GM19372 (cell line): ENCODE measurements around the gene SSTR3.
"Not testable (repeated sequence)": the region's sequence is repeated elsewhere in the genome, so short reads cannot be mapped to it uniquely, and the experiment has no call there.

ENCODE experiments used
- ATAC-seq: cut with Tn5 transposase; IDR thresholded peaks from one replicate; pipeline ENCODE4 v1.9.1; 2021; ENCODE audit warnings: mild to moderate bottlenecking, low read depth, moderate library complexity; ENCODE audit not compliant: unreplicated experiment

SSTR3 gene

GRCh38 chr22:37213218-37213855 is 1.1 kb upstream of the SSTR3 start:
- no peak for ATAC-seq

- no peak for ATAC-seq
Observed at GRCh38 chr22:37211866-37212173, 457 bp downstream of the SSTR3 start.

GRCh38 chr22:37211075-37211865 is 1.0 kb downstream of the SSTR3 start:
- no peak for ATAC-seq

GRCh38 chr22:37210041-37210803 is 2.1 kb downstream of the SSTR3 start:
- no peak for ATAC-seq

GRCh38 chr22:37209140-37209845 is 3.0 kb downstream of the SSTR3 start:
- ATAC-seq = no peak

GRCh38 chr22:37208401-37209139 is 3.7 kb downstream of the SSTR3 start:
- ATAC-seq = no peak

GRCh38 chr22:37207981-37208380 is 4.3 kb downstream of the SSTR3 start:
- no peak for ATAC-seq

GRCh38 chr22:37206841-37207821 is 5.1 kb downstream of the SSTR3 start:
- ATAC-seq = no peak

GRCh38 chr22:37206118-37206840 is 6.0 kb downstream of the SSTR3 start:
- no peak for ATAC-seq

GRCh38 chr22:37205046-37205445 is 7.2 kb downstream of the SSTR3 start:
- ATAC-seq = no peak

- ATAC-seq = no peak
Observed at GRCh38 chr22:37204045-37204655, 8.1 kb downstream of the SSTR3 start.

- no peak for ATAC-seq
Observed at GRCh38 chr22:37203354-37204044, 8.8 kb downstream of the SSTR3 start.

GRCh38 chr22:37202716-37203115 is 9.6 kb downstream of the SSTR3 start:
- ATAC-seq = no peak

GRCh38 chr22:37202001-37202555 is 10.2 kb downstream of the SSTR3 start:
- no peak for ATAC-seq

- not testable (repeated sequence) for ATAC-seq
Observed at GRCh38 chr22:37201443-37201820, 10.8 kb downstream of the SSTR3 start.

GRCh38 chr22:37199760-37200108 is 12.5 kb downstream of the SSTR3 start:
- ATAC-seq = no peak

GRCh38 chr22:37199103-37199759 is 13.0 kb downstream of the SSTR3 start:
- ATAC-seq = peak; percentile 90
